ENCODE results near the gene ARL6IP6. TPM values are rescaled to one million over a fixed set of nuclear protein-coding genes. Genes with fewer than 3 reads are reported as not detected.
"Not testable (repeated sequence)": the region's sequence is repeated elsewhere in the genome, so short reads cannot be mapped to it uniquely, and the experiment has no call there.

The ARL6IP6 gene
- total RNA-seq, 1 experiment from 2014 or later = 27.2 TPM

- CTCF ChIA-PET = no interaction called here
- no TSS peak for BruUV-seq (replicated peaks)
- POLR2A ChIA-PET (ENCODE audit: unreplicated experiment) = interaction anchor here (0.7 kb wide), 1 partner anchor 416 kb away, joined by 3 read pairs; no protein-coding TSS in a partner anchor
Measured at GRCh38 chr2:152759290-152760072, 41.1 kb downstream of the ARL6IP6 start.

DNA sequence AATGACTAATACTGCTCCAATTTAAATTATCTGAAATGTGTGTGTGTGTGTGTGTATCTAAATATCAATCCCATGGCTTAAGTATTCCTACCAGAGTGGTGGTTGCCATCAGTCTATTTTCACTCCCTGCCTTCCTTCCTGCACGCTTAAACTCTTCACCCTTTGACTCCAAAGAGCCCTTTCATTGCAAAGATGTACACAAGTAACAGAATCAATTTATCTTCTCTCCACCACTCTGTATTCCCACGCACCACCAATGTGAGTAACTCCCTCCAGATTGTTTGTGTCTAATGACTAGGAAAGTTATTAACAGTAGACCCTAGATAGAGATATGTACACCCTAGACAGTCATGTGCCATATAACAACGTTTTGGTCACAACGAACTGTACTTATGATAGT lies 42.8 kb downstream of the ARL6IP6 start:
- intact Hi-C loops (cut with micrococcal nuclease; ENCODE audit: unreplicated experiment) = no loop called here
- BruUV-seq (replicated peaks) = no TSS peak
- no peak for TF ChIP-seq EZH2 (IDR thresholded peaks at IDR 0.05; ENCODE audit: low read depth)
- TF ChIP-seq, protein P1, sequence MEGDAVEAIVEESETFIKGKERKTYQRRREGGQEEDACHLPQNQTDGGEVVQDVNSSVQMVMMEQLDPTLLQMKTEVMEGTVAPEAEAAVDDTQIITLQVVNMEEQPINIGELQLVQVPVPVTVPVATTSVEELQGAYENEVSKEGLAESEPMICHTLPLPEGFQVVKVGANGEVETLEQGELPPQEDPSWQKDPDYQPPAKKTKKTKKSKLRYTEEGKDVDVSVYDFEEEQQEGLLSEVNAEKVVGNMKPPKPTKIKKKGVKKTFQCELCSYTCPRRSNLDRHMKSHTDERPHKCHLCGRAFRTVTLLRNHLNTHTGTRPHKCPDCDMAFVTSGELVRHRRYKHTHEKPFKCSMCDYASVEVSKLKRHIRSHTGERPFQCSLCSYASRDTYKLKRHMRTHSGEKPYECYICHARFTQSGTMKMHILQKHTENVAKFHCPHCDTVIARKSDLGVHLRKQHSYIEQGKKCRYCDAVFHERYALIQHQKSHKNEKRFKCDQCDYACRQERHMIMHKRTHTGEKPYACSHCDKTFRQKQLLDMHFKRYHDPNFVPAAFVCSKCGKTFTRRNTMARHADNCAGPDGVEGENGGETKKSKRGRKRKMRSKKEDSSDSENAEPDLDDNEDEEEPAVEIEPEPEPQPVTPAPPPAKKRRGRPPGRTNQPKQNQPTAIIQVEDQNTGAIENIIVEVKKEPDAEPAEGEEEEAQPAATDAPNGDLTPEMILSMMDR (conservative IDR thresholded peaks at IDR 0.05) = no peak
- POLR2A ChIA-PET (ENCODE audit: unreplicated experiment) = no interaction called here
- CTCF ChIA-PET = no interaction called here
- peaks cover 15% of the 10 kb centered on the region for H3K36me3 ChIP-seq (ENCODE audit: low read depth)
- H3K9me3 ChIP-seq (ENCODE audit: insufficient read depth, low read depth) = no peaks in the 10 kb centered on the region
- no peak overlapping the region for H2AFZ ChIP-seq
- H3K9me2 ChIP-seq (ENCODE audit: insufficient read depth) = no peaks in the 10 kb centered on the region
- no peak overlapping the region for H3K4me2 ChIP-seq
- no peak overlapping the region for H3K27ac ChIP-seq
- no peak for DNase-seq
- no peaks in the 10 kb centered on the region for H4K20me1 ChIP-seq (ENCODE audit: insufficient read depth)
- no peak overlapping the region for H3K4me3 ChIP-seq
- H3K4me1 ChIP-seq (replicated peaks; ENCODE audit: insufficient read depth) = no peaks in the 10 kb centered on the region
- H3K27me3 ChIP-seq (ENCODE audit: insufficient read depth, low read depth) = no peaks in the 10 kb centered on the region
- H3F3A ChIP-seq (ENCODE audit: insufficient read depth, low read depth) = no peaks in the 10 kb centered on the region; the same call in 1 of the 2 replicates
- H3K79me2 ChIP-seq (ENCODE audit: low read depth) = no peaks in the 10 kb centered on the region

More at GRCh38 chr2:152759290-152760072, 41.1 kb downstream of the ARL6IP6 start:
- no peaks in the 10 kb centered on the region for H3K27me3 ChIP-seq (ENCODE audit: insufficient read depth, low read depth)
- H3F3A ChIP-seq (ENCODE audit: insufficient read depth, low read depth) = no peaks in the 10 kb centered on the region; the same call in 1 of the 2 replicates
- H3K79me2 ChIP-seq (ENCODE audit: low read depth) = no peaks in the 10 kb centered on the region
- no peaks in the 10 kb centered on the region for H3K4me1 ChIP-seq (replicated peaks; ENCODE audit: insufficient read depth)
- H3K9me2 ChIP-seq (ENCODE audit: insufficient read depth) = no peaks in the 10 kb centered on the region
- no peak overlapping the region for H3K4me3 ChIP-seq
- no peaks in the 10 kb centered on the region for H4K20me1 ChIP-seq (ENCODE audit: insufficient read depth)
- H2AFZ ChIP-seq = no peak overlapping the region
- H3K4me2 ChIP-seq = no peak overlapping the region
- no peak for TF ChIP-seq EZH2 (IDR thresholded peaks at IDR 0.05; ENCODE audit: low read depth)
- TF ChIP-seq, protein P1 (conservative IDR thresholded peaks at IDR 0.05) = no peak
- no peak overlapping the region for H3K27ac ChIP-seq
- H3K36me3 ChIP-seq (ENCODE audit: low read depth) = peaks cover 15% of the 10 kb centered on the region
- H3K9me3 ChIP-seq (ENCODE audit: insufficient read depth, low read depth) = no peaks in the 10 kb centered on the region
- no peak for DNase-seq
- intact Hi-C loops (cut with micrococcal nuclease; ENCODE audit: unreplicated experiment) = no loop called here

DNA sequence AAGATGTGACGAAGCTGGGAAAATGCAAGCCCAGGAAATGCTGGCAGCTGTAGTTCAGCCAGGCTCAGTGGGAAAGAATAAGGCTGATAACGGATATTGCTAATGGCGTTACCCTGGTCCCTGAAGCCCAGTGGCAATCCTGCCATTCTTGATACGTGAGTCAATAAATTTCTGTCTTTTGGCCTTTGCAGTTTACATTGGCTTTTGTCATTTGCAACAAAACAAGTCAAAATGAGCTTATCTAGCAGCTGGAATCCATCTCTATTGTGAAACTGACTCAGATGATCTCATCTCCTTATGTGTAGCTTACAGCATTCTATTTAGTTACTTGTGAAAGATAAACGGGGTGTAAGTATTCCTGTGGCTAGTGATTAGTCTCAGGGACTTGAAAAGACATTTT lies 43.8 kb downstream of the ARL6IP6 start:
- Histone ChIP-seq H3K9me3 (ENCODE audit: insufficient read depth, low read depth) (no peaks in the 10 kb centered on the region), H4K20me1 (ENCODE audit: insufficient read depth) (no peaks in the 10 kb centered on the region), H2AFZ (no peak overlapping the region), H3K9me2 (ENCODE audit: insufficient read depth) (no peaks in the 10 kb centered on the region), H3K4me1 (replicated peaks; ENCODE audit: insufficient read depth) (no peaks in the 10 kb centered on the region), H3K27ac (no peak overlapping the region), H3K4me3 (no peak overlapping the region), H3K4me2 (no peak overlapping the region), H3K27me3 (ENCODE audit: insufficient read depth, low read depth) (no peaks in the 10 kb centered on the region), H3K36me3 (ENCODE audit: low read depth) (peaks cover 5% of the 10 kb centered on the region), H3F3A (ENCODE audit: insufficient read depth, low read depth) (no peaks in the 10 kb centered on the region; the same call in 1 of the 2 replicates), H3K79me2 (ENCODE audit: low read depth) (no peaks in the 10 kb centered on the region)
- intact Hi-C loops (cut with micrococcal nuclease; ENCODE audit: unreplicated experiment) = no loop called here
- ChIA-PET POLR2A (ENCODE audit: unreplicated experiment) (no interaction called here), CTCF (no interaction called here)
- DNase-seq = no peak
- TF ChIP-seq EZH2 (IDR thresholded peaks at IDR 0.05; ENCODE audit: low read depth) = no peak
- TF ChIP-seq, protein P1 (conservative IDR thresholded peaks at IDR 0.05) = no peak
- no TSS peak for BruUV-seq (replicated peaks)

DNA sequence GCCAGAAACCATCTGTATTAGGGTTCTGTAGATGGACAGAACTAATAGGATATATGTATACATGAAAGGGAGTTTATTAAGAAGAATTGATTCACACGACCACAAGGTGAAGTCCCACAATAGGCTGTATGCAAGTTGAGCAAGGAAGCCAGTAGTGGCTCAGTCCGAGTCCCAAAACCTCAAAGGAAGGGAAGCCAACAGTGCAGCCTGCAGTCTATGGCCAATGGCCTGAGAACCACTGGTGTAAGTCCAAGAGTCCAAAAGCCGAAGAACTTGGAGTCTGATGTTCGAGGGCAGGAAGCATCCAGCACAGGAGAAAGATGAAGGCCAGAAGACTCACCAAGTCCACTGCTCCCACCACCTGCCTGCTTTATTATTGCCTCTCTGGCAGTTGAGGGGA lies 44.8 kb downstream of the ARL6IP6 start:
- H3K36me3 ChIP-seq (ENCODE audit: low read depth); POLR2A ChIA-PET (ENCODE audit: unreplicated experiment); intact Hi-C loops (cut with micrococcal nuclease; ENCODE audit: unreplicated experiment): not testable (repeated sequence)

More for the DNA sequence above, 44.8 kb downstream of the ARL6IP6 start:
- H3K9me2 ChIP-seq (ENCODE audit: insufficient read depth); H3F3A ChIP-seq (ENCODE audit: insufficient read depth, low read depth); H3K4me2 ChIP-seq; H3K79me2 ChIP-seq (ENCODE audit: low read depth); CTCF ChIA-PET; BruUV-seq (replicated peaks); H3K4me1 ChIP-seq (replicated peaks; ENCODE audit: insufficient read depth); H4K20me1 ChIP-seq (ENCODE audit: insufficient read depth); H3K27me3 ChIP-seq (ENCODE audit: insufficient read depth, low read depth); H3K9me3 ChIP-seq (ENCODE audit: insufficient read depth, low read depth); H3K27ac ChIP-seq; H3K4me3 ChIP-seq; DNase-seq; H2AFZ ChIP-seq: not testable (repeated sequence)
